Measurements from ENCODE around the gene TNNT3. TPM values are rescaled to one million over a fixed set of nuclear protein-coding genes. Genes with fewer than 3 reads are reported as not detected.

Gene TNNT3
- total and polyA plus RNA-seq, 11 donors = 17.1 to 84.5 (median 46.4) TPM

GRCh38 chr11:1916132-1916985 lies 3.1 kb upstream of the TNNT3 start:
- no peak for ATAC-seq
- peaks cover 8 to 63% (median 35%) of the 10 kb centered on the region in 12 donors for H3K4me1 ChIP-seq

DNA sequence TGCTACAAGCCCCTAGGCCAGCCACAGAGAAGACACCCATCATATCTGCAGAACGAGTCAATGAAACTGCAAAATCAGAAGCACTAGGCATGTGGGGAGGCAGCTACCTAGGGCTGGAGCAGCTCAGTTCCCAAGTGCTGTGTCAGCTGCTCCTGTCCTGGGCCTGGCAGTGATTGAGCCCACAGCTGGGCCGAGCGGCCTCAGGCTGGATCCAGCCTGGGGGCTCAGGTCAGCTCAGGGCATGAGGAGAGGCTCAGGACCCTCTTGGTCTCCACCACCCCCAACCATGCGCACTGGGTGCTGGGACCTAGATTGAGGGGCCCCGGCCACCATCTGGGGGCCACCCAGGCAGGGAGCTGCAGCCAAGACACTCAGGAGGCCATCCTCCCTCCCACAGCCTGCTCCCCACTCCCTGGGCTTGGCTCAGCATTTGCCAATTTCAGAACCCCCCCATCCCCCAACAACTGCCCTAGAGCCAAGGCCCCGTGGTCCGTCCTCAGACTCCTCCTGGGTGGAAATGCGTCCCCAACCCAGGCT lies 2.4 kb upstream of the TNNT3 start:
- DNase-seq = peak in 2 of 5 donors; percentile 57 to 67
- no peaks in the 10 kb centered on the region for H3K9me3 ChIP-seq
- H3K27ac ChIP-seq = peak overlapping the region in 11 of 12 donors; percentile 38 to 91 (median 81)
- H3K27me3 ChIP-seq = no peaks in the 10 kb centered on the region
- H3K4me1 ChIP-seq = peaks cover 12 to 65% (median 41%) of the 10 kb centered on the region in 12 donors
- H3K4me3 ChIP-seq = peak overlapping the region in 8 of 12 donors; percentile 7 to 40 (median 26)
- no peaks in the 10 kb centered on the region for H3K36me3 ChIP-seq
- 43 to 77% (median 65%) methylated on average over 5 to 8 of the region's 8 CpGs for WGBS, 4 donors
- peak in 3 of 4 donors; percentile 47 to 56 (median 48) for ATAC-seq
- intact Hi-C loops (cut with DNase I) = loop anchor here (1.0 to 10.0 kb wide), 5 partner anchors 24 to 222 kb away; partner anchors contain the start of genes KRTAP5-6 (in 1 of the 10) and TNNI2 (in 1 of the 10)
- TF ChIP-seq, protein P1, sequence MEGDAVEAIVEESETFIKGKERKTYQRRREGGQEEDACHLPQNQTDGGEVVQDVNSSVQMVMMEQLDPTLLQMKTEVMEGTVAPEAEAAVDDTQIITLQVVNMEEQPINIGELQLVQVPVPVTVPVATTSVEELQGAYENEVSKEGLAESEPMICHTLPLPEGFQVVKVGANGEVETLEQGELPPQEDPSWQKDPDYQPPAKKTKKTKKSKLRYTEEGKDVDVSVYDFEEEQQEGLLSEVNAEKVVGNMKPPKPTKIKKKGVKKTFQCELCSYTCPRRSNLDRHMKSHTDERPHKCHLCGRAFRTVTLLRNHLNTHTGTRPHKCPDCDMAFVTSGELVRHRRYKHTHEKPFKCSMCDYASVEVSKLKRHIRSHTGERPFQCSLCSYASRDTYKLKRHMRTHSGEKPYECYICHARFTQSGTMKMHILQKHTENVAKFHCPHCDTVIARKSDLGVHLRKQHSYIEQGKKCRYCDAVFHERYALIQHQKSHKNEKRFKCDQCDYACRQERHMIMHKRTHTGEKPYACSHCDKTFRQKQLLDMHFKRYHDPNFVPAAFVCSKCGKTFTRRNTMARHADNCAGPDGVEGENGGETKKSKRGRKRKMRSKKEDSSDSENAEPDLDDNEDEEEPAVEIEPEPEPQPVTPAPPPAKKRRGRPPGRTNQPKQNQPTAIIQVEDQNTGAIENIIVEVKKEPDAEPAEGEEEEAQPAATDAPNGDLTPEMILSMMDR (IDR thresholded peaks at IDR 0.05) = no peak
- TF ChIP-seq POLR2A (IDR thresholded peaks at IDR 0.05) = no peak

More at GRCh38 chr11:1916132-1916985, 3.1 kb upstream of the TNNT3 start:
- Histone ChIP-seq H3K4me3 (peak overlapping the region in 5 of 12 donors; percentile 7 to 40 (median 32)), H3K27me3 (no peaks in the 10 kb centered on the region), H3K27ac (peak overlapping the region in 9 of 12 donors; percentile 40 to 91 (median 85)), H3K36me3 (no peaks in the 10 kb centered on the region), H3K9me3 (no peaks in the 10 kb centered on the region)
- intact Hi-C loops (cut with DNase I) = loop anchor here (1.0 to 10.0 kb wide), 5 partner anchors 23 to 222 kb away; partner anchors contain the start of genes KRTAP5-6 (in 1 of the 10) and TNNI2 (in 1 of the 10)
- no peak for TF ChIP-seq POLR2A (IDR thresholded peaks at IDR 0.05)
- TF ChIP-seq, protein P1 (IDR thresholded peaks at IDR 0.05) = no peak
- peak in 2 of 5 donors; percentile 28 to 47 for DNase-seq
- WGBS, 4 donors = 77 to 87% (median 82%) methylated on average over 10 to 14 of the region's 14 CpGs

GRCh38 chr11:1917523-1918435 lies 1.7 kb upstream of the TNNT3 start:
- 64 to 83% (median 73%) methylated on average over 26 to 34 of the region's 34 CpGs for WGBS, 4 donors
- Histone ChIP-seq H3K4me1 (peaks cover 12 to 65% (median 46%) of the 10 kb centered on the region in 12 donors), H3K27me3 (no peaks in the 10 kb centered on the region), H3K9me3 (no peaks in the 10 kb centered on the region), H3K4me3 (peak overlapping the region in 8 of 12 donors; percentile 7 to 40 (median 26)), H3K27ac (peak overlapping the region in 11 of 12 donors; percentile 38 to 93 (median 85)), H3K36me3 (no peaks in the 10 kb centered on the region)
- ATAC-seq = peak; percentile 45 to 67 (median 59)
- peak in 4 of 5 donors; percentile 66 to 84 (median 77) for DNase-seq
- intact Hi-C loops (cut with DNase I) = loop anchor here in 7 of 10 donors (2.0 to 10.0 kb wide), 5 partner anchors 35 to 223 kb away; partner anchors contain the start of genes TNNI2 (in 2 of the 7) and KRTAP5-6 (in 1 of the 7)
- no peak for TF ChIP-seq POLR2A (IDR thresholded peaks at IDR 0.05)
- TF ChIP-seq, protein P1 (IDR thresholded peaks at IDR 0.05) = peak; percentile 51 to 78 (median 64)

Measured in heart left ventricle (tissue), 16 donors.